PFSK-1 (cell line): ENCODE results near the gene ZNF618.

Source experiments
- FOXP2 ChIP-seq: optimal IDR thresholded peaks from 2 replicates; pipeline ENCODE3; 2011; ENCODE audit warnings: borderline replicate concordance, control low read depth, inconsistent platforms; ENCODE audit not compliant: insufficient read depth; ENCODE audit errors: extremely low read length, extremely low read depth
- POLR2AphosphoS5 ChIP-seq: IDR thresholded peaks from 2 replicates; pipeline ENCODE4 v1.6.1; 2012; ENCODE audit warnings: low read depth, mild to moderate bottlenecking, control low read depth, low read length, moderate library complexity
- REST ChIP-seq, 2 experiments: IDR thresholded peaks; 2 replicates each; pipeline versions ENCODE4 v1.6.1 to v1.8.0; 2011 to 2012; ENCODE audit warnings: low read depth in 2 of 2, low read length in 2 of 2, control low read depth in 1 of 2, inconsistent platforms in 1 of 2, mild to moderate bottlenecking in 1 of 2, moderate library complexity in 1 of 2; ENCODE audit not compliant: insufficient read depth in 1 of 2
- SIN3A ChIP-seq: IDR thresholded peaks from 2 replicates; pipeline ENCODE4 v1.6.1; 2012; ENCODE audit warnings: mild to moderate bottlenecking, low read length, moderate library complexity, borderline replicate concordance; ENCODE audit not compliant: insufficient read depth
- TAF1 ChIP-seq: IDR thresholded peaks from 2 replicates; pipeline ENCODE4 v1.6.1; 2012; ENCODE audit warnings: low read length, control low read depth, borderline replicate concordance; ENCODE audit not compliant: insufficient read depth

GRCh38 chr9:113882636-113883164 is 6.6 kb downstream of the ZNF618 start:
- TF ChIP-seq TAF1 = no peak
- TF ChIP-seq POLR2AphosphoS5 = no peak
- no peak for TF ChIP-seq FOXP2
- no peak for TF ChIP-seq REST (IDR thresholded peaks at IDR 0.05; ENCODE audit: insufficient read depth in 1 of 2, low read depth in 2 of 2, low read length in 2 of 2)
- TF ChIP-seq SIN3A = no peak
